Peyer's patch (tissue), 4 donors: ENCODE data around the gene CTNNBL1. TPM values are rescaled to one million over a fixed set of nuclear protein-coding genes. Genes with fewer than 3 reads are reported as not detected.
"Not testable (repeated sequence)": the region's sequence is repeated elsewhere in the genome, so short reads cannot be mapped to it uniquely, and the experiment has no call there.

Source experiments
- DNase-seq, 3 donors: peaks; one replicate each; pipeline ENCODE4 v3.0.0-alpha.2; 2017 to 2019
- H3K27ac ChIP-seq, 4 donors: fragments of 200-600 bp; sonication (generic); one replicate each; pipeline ENCODE4 v1.5.1; 2016 to 2019
- H3K27me3 ChIP-seq, 2 donors: fragments of 200-600 bp; sonication (generic); one replicate each; pipeline ENCODE4 v1.5.1; 2019
- H3K36me3 ChIP-seq, 3 donors: fragments of 200-600 bp; sonication (generic); one replicate each; pipeline ENCODE4 v1.5.1; 2016 to 2019
- H3K4me1 ChIP-seq, 4 donors: fragments of 200-600 bp; sonication (generic); one replicate each; pipeline ENCODE4 v1.5.1; 2016 to 2019
- H3K4me3 ChIP-seq, 4 donors: fragments of 200-600 bp; sonication (generic); 1 replicate in 3 of 4; 2 replicates in 1 of 4; pipeline ENCODE4 v1.5.1; 2016 to 2019; ENCODE audit warnings: mild to moderate bottlenecking in 1 of 4
- H3K9me3 ChIP-seq, 4 donors: fragments of 200-600 bp; sonication (generic); one replicate each; pipeline ENCODE4 v1.5.1; 2016 to 2019; ENCODE audit warnings: mild to moderate bottlenecking in 1 of 4
- CTCF ChIP-seq, 6 experiments: fragments of 450-650 bp in 4 of 6; fragments of 200-600 bp in 2 of 6; sonication (generic) in 1 of 6; IDR thresholded peaks; one replicate each; pipeline ENCODE4 v1.5.1; 2017 to 2019; ENCODE audit warnings: antibody characterized with exemption in 6 of 6, mild to moderate bottlenecking in 3 of 6, moderate library complexity in 1 of 6
- POLR2A ChIP-seq, 2 donors: fragments of 450-650 bp; IDR thresholded peaks; one replicate each; pipeline ENCODE4 v1.5.1; 2017; ENCODE audit warnings: antibody characterized with exemption in 2 of 2, mild to moderate bottlenecking in 2 of 2, moderate library complexity in 2 of 2
- total RNA-seq, 4 donors: library from RNA; depleted of rRNA; stranded (reverse); fragments of >200 nt; gene quantifications; one replicate each; pipeline ENCODE4 v1.1.0, GENCODE V29; 2016

The CTNNBL1 gene
- total RNA-seq, 4 donors from 2014 or later, result 16.3 to 30.2 (median 23.6) TPM

GRCh38 chr20:37662308-37662707 is 31.5 kb upstream of the CTNNBL1 start:
- Histone ChIP-seq H3K4me3 (no peak overlapping the region), H3K4me1 (no peaks in the 10 kb centered on the region), H3K27me3 (no peaks in the 10 kb centered on the region), H3K9me3 (no peaks in the 10 kb centered on the region), H3K27ac (no peak overlapping the region), H3K36me3 (no peaks in the 10 kb centered on the region)
- DNase-seq, result no peak
- TF ChIP-seq POLR2A (IDR thresholded peaks at IDR 0.05) (no peak), CTCF (IDR thresholded peaks at IDR 0.05) (no peak)

- not testable (repeated sequence) for H3K9me3 ChIP-seq
These were observed 29.2 kb upstream of the CTNNBL1 start for GRCh38 chr20:37664595-37664994.

GRCh38 chr20:37668166-37668565 is 25.7 kb upstream of the CTNNBL1 start:
- H3K36me3 ChIP-seq, result no peaks in the 10 kb centered on the region
- no peak for DNase-seq

More at GRCh38 chr20:37664595-37664994, 29.2 kb upstream of the CTNNBL1 start:
- H3K4me1 ChIP-seq, H3K36me3 ChIP-seq, H3K4me3 ChIP-seq, DNase-seq, H3K27ac ChIP-seq, H3K27me3 ChIP-seq: not testable (repeated sequence)

GRCh38 chr20:37669062-37669772 is 24.6 kb upstream of the CTNNBL1 start:
- H3K4me1 ChIP-seq, result no peaks in the 10 kb centered on the region
- no peak for DNase-seq
- no peaks in the 10 kb centered on the region for H3K36me3 ChIP-seq
- no peaks in the 10 kb centered on the region for H3K9me3 ChIP-seq
- no peaks in the 10 kb centered on the region for H3K27me3 ChIP-seq
- H3K4me3 ChIP-seq, result no peak overlapping the region
- no peak overlapping the region for H3K27ac ChIP-seq
- TF ChIP-seq POLR2A (IDR thresholded peaks at IDR 0.05) (no peak), CTCF (IDR thresholded peaks at IDR 0.05) (no peak)

More at GRCh38 chr20:37668166-37668565, 25.7 kb upstream of the CTNNBL1 start:
- H3K9me3 ChIP-seq, result no peaks in the 10 kb centered on the region
- H3K27ac ChIP-seq, result no peak overlapping the region
- H3K4me1 ChIP-seq, result no peaks in the 10 kb centered on the region
- no peaks in the 10 kb centered on the region for H3K27me3 ChIP-seq
- TF ChIP-seq POLR2A (IDR thresholded peaks at IDR 0.05) (no peak), CTCF (IDR thresholded peaks at IDR 0.05) (no peak)
- no peak overlapping the region for H3K4me3 ChIP-seq

- Histone ChIP-seq H3K36me3 (no peaks in the 10 kb centered on the region), H3K27me3 (no peaks in the 10 kb centered on the region), H3K27ac (no peak overlapping the region), H3K9me3 (no peaks in the 10 kb centered on the region), H3K4me1 (no peaks in the 10 kb centered on the region), H3K4me3 (peak overlapping the region in 2 of 4 donors; percentile 9 to 16)
- TF ChIP-seq POLR2A (IDR thresholded peaks at IDR 0.05) (no peak), CTCF (IDR thresholded peaks at IDR 0.05) (no peak)
- DNase-seq, result no peak
These were observed 24.0 kb upstream of the CTNNBL1 start for GRCh38 chr20:37669773-37670236.

- Histone ChIP-seq H3K27ac (no peak overlapping the region), H3K27me3 (no peaks in the 10 kb centered on the region), H3K4me1 (no peaks in the 10 kb centered on the region), H3K9me3 (no peaks in the 10 kb centered on the region), H3K36me3 (no peaks in the 10 kb centered on the region), H3K4me3 (peak overlapping the region in 2 of 4 donors; percentile 9 to 16)
- no peak for DNase-seq
- no peak for TF ChIP-seq POLR2A (IDR thresholded peaks at IDR 0.05)
- no peak for TF ChIP-seq CTCF (IDR thresholded peaks at IDR 0.05)
These were observed 23.5 kb upstream of the CTNNBL1 start for GRCh38 chr20:37670351-37670791.
